Measurements from ENCODE around the gene PGLYRP3.

DNA sequence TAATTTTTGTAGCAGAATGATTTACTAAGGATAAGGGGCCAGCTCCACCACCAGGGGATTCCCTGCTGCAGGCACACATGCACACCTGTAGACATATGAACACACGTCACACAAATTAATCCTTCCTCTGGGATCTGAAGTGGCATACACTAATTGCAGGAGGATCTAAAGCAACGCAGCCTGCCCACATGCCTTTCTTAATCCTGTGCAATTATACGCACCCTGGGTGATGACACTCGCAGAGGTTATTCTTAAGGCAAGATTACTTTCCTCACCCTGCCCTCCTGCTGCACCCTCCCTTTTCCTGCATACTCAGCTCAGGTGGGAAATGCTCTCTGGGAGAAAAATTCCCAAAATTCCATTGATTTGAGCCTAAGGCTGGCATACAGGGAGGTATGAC is 60.8 kb downstream of the PGLYRP3 start:
- TF ChIP-seq, protein P1, sequence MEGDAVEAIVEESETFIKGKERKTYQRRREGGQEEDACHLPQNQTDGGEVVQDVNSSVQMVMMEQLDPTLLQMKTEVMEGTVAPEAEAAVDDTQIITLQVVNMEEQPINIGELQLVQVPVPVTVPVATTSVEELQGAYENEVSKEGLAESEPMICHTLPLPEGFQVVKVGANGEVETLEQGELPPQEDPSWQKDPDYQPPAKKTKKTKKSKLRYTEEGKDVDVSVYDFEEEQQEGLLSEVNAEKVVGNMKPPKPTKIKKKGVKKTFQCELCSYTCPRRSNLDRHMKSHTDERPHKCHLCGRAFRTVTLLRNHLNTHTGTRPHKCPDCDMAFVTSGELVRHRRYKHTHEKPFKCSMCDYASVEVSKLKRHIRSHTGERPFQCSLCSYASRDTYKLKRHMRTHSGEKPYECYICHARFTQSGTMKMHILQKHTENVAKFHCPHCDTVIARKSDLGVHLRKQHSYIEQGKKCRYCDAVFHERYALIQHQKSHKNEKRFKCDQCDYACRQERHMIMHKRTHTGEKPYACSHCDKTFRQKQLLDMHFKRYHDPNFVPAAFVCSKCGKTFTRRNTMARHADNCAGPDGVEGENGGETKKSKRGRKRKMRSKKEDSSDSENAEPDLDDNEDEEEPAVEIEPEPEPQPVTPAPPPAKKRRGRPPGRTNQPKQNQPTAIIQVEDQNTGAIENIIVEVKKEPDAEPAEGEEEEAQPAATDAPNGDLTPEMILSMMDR (IDR thresholded peaks at IDR 0.05; ENCODE audit: insufficient read depth, low read depth, low read length): no peak
- no peak for TF ChIP-seq EZH2 (IDR thresholded peaks at IDR 0.05; ENCODE audit: insufficient read depth, low read length)
